Measurements from ENCODE around the gene TMEM131.

TMEM131 gene

DNA sequence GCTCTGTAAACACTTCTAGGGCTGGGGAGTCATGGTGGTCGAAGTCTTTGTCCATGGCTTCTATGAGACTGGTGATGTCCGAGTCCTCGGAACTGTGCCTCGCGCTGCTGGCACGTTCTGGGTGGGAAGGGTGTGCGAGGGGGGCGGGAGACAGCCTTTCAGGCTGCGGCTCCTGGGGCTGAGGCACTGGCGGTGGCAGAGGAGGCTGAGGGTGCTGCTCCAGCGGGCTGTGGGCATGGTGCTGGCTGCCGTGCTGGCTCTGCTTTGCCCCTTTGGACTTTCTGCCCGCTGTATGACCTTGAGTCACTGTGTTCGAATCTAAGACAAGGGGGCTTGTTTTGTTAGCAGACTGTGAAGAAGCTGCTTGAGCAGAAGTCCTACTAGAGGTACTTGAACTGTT lies 203.3 kb downstream of the TMEM131 start:
- no peak for DNase-seq (ENCODE audit: low read depth)
- no peak overlapping the region for H3K4me3 ChIP-seq (ENCODE audit: low read depth, low read length)

DNA sequence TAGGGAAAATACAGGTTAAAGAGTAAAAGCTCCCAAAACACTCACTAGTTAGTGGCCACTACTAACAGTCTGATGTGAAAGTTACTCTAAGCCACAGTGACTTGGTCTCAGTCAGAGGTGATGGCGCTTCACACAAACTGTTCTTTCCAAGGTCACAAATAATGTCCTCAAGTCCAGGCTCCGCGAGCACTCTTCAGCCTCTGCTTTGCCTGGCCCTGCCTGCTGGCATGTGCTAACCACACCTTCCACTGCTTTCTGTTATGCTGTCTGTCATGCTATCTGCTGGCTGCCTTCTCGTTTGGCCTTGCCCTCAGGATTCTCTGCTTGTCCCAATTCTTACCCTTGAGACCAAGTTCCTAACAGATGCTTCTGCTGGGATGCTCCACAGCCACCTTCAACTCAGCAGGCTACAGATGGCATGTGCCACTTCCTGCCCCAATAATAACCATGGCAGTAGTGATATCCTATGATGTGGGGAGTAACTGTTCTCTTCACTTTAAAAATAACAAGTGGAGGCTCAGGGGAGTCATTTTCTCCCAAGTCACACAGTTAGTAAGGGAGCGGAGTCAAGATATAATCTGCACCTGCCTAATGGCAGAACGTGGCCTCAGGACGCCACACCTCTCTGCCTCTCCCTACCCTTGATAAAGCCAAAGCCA lies 206.6 kb downstream of the TMEM131 start:
- H3K4me3 ChIP-seq (ENCODE audit: low read depth, low read length), result no peak overlapping the region
- DNase-seq (ENCODE audit: low read depth), result no peak

DNA sequence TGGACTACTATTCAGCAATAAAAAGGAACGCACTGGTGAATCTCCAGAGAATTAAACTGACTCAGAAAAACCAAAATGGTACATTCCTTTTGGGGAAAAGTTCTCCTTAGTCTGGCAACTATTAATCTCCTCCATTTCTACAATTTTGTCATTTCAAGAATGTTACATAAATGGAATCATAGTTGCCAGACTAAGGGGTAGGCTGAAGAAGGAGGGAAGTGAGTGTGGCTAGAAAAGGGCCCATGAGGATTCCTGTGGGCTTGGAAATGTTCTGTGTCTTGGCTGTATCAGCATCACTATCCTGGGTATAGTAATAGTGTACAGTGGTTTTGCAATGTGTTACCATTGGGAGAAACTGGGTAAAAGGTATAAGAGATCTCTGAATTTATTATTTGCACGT lies 209.9 kb downstream of the TMEM131 start:
- no peak overlapping the region for H3K4me3 ChIP-seq (ENCODE audit: low read depth, low read length)
- DNase-seq (ENCODE audit: low read depth), result no peak

GRCh38 chr2:97784953-97785352 lies 210.8 kb downstream of the TMEM131 start:
- DNase-seq (ENCODE audit: low read depth), result no peak
- H3K4me3 ChIP-seq (ENCODE audit: low read depth, low read length), result no peak overlapping the region

- DNase-seq (ENCODE audit: low read depth), result no peak
- H3K4me3 ChIP-seq (ENCODE audit: low read depth, low read length), result no peak overlapping the region
Measured at GRCh38 chr2:97781981-97782380, 213.8 kb downstream of the TMEM131 start.

DNA sequence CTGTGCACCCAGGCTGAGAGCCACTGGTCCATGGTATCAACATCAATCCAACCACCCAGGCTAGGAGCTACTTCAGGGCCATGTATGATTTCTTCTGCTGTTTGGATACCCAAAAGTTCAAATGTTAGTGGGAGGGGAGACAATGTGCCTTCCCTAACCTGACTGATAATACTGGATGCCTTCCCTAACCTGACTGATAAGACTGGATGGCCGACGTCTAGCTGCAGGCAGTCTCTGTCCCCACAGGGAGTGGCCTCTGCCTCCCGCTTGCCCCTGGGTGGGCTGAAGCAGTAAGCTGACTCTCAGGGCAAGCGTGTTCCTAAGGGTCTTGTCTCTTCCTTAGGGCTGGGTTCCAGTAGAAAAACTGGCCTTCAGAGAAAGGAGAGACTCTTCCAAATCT lies 216.6 kb downstream of the TMEM131 start:
- H3K4me3 ChIP-seq (ENCODE audit: low read depth, low read length), result no peak overlapping the region
- no peak for DNase-seq (ENCODE audit: low read depth)

- no peak for DNase-seq (ENCODE audit: low read depth)
- no peak overlapping the region for H3K4me3 ChIP-seq (ENCODE audit: low read depth, low read length)
Measured at GRCh38 chr2:97775074-97775473, 220.7 kb downstream of the TMEM131 start.

DNA sequence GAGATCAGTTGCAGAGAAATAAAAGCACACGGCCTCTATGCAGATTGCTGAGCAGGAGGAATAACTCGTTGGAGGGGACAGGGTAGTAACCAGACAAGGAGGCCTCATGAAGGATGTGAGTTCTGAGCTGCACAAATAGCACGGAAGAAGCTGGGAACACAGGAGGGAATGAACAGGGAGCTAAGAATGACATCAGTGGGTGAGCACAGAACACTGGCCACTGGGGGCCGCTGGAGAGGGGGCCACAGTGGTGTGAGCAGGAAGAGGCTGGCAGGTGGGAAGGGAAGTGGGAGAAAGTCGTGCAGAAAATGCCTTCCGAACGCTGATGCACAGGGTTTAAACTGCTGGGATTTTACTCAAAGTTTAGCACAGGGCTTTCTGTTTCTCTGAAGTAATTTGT lies 221.3 kb downstream of the TMEM131 start:
- DNase-seq (ENCODE audit: low read depth), result no peak
- no peak overlapping the region for H3K4me3 ChIP-seq (ENCODE audit: low read depth, low read length)

DNA sequence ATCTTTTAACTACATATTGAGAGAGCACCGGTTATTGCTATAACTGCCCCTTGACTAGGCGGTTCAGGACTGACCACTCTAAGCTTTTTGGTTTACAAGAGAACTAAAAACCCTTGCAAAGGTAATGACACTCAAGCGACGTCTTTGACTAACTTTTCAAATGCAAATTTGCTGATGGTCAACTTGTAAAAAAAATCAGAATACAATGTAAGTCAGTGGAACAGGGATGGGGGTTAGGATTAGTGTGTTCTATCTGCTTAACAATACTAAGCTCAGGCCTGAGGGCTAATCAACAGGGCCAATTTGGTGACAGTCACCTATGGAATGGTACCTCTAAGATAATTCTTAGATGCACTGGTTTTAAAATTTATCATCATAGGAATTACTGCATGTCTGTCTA lies 225.3 kb downstream of the TMEM131 start:
- H3K4me3 ChIP-seq (ENCODE audit: low read depth, low read length), result no peak overlapping the region
- DNase-seq (ENCODE audit: low read depth), result no peak

DNA sequence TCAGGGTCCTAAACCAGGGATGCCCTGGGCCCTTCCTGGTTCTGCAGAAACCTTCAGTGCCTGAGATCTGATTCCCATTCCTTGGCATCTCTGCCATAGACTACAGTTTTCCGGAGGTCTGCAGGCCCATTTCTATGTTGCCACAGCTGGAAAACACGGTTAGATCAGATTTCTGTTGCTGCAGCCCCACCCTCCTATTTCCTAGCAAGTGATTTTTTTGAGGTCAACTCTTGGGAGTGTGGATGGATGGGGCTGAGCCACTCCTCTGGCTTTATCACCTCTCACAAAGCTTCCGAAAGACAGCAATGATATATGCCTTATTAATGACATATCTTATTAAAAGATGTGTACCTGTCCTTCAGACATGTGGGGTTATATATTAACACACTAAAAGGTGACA lies 226.0 kb downstream of the TMEM131 start:
- no peak for DNase-seq (ENCODE audit: low read depth)
- no peak overlapping the region for H3K4me3 ChIP-seq (ENCODE audit: low read depth, low read length)

GRCh38 chr2:97769308-97769707 lies 226.4 kb downstream of the TMEM131 start:
- H3K4me3 ChIP-seq (ENCODE audit: low read depth, low read length), result no peak overlapping the region
- DNase-seq (ENCODE audit: low read depth), result no peak

- H3K4me3 ChIP-seq (ENCODE audit: low read depth, low read length), result no peak overlapping the region
- no peak for DNase-seq (ENCODE audit: low read depth)
Measured at GRCh38 chr2:97766567-97766966, 229.2 kb downstream of the TMEM131 start.

- no peak for DNase-seq (ENCODE audit: low read depth)
- no peak overlapping the region for H3K4me3 ChIP-seq (ENCODE audit: low read depth, low read length)
Measured at GRCh38 chr2:97765933-97766332, 229.8 kb downstream of the TMEM131 start.

DNA sequence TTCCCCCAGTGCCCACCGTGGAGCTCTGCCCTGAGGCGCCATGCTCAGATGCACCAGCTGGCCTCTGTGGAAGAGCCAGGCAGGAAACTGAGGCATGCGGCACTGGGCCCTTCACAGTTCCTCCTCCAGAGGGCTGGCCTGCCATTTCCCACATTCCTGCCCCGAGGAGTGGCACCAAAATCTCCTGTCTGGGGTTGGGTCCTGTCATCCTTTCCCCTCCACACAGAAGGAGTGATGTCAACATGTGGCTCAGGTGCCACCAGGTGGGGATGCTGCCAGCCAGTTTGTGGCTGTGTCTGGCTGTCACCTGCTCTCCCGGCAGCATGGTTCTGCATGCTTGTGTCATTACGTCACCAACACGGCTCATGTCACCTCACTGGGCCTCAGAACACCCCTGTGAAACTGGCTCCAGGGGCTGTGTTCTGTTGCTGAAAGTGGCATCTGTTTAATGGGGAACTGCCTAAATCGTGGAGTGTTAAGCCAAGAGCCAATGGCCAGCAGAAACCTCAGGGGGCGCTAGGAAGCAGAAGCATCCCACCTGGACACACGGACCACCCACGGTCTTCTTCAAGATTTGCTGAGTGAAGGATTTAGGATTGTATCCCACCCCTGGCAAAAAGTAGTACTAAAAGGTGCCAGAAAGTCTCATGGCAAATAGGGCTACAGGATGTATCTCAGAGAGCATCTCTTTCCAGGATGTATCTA lies 231.0 kb downstream of the TMEM131 start:
- DNase-seq (ENCODE audit: low read depth), result no peak
- H3K4me3 ChIP-seq (ENCODE audit: low read depth, low read length), result no peak overlapping the region

DNA sequence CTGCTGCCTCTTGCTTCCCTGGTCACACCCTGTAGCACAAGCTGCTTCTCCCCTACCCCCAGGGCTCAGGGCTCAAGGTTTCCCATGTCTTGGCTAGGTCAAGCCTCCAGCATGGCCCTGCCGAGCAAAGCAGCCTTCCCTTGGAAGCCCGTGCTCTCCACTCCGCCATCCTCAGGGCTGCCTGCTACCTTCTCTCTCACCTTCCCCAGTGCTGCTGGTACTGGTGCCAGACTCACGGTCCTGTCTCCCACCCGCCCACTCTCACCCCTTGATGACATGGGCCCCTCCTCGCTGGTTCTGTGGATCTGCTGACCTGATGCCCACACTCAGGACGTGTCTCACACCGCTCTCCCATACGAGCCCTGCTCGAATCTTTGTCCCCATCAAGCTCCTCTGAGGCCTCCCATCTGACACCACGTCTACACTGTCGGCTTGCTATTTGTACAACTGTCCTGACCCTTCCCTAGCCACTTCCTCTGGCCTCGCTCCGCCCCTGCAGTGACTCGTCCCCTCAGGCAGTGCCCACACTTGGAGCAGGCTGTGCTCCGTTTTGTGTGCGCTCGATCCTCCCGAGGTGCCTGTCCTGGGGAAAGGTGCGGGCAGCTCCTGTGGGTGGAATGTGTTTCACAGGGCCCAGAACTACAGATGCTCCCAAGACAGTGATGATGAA lies 232.4 kb downstream of the TMEM131 start:
- DNase-seq (ENCODE audit: low read depth), result no peak
- H3K4me3 ChIP-seq (ENCODE audit: low read depth, low read length), result no peak overlapping the region

- H3K4me3 ChIP-seq (ENCODE audit: low read depth, low read length), result no peak overlapping the region
- DNase-seq (ENCODE audit: low read depth), result no peak
Measured at GRCh38 chr2:97761192-97761591, 234.6 kb downstream of the TMEM131 start.

DNA sequence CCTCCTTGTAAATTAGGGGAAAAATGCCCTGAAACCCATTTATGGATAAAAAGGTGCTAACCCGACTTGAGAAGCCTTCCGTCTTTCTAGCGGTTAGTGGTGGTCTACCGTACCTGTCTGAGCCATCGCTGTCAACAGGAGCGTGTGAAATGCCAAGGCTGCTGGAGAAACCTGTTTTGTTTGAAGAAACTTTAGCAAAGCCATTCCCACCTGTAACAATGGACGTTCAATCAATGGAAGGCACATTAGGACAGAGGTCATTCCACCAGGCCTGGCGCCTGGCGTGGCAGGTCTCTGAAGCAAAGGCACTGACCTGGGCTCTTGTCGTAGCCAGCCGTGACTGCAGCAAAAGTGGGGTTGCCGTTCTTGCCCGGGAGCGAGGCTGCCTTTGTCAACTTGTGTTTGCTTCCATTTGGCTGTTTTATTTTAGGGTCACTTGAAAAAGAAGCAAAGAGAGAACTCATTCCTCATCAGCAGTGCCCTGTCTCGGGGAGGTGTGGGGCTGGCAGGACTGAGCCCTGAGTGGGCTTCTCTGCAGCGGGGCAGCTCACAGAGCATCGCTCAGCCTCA lies 235.2 kb downstream of the TMEM131 start:
- DNase-seq (ENCODE audit: low read depth), result no peak
- no peak overlapping the region for H3K4me3 ChIP-seq (ENCODE audit: low read depth, low read length)

DNA sequence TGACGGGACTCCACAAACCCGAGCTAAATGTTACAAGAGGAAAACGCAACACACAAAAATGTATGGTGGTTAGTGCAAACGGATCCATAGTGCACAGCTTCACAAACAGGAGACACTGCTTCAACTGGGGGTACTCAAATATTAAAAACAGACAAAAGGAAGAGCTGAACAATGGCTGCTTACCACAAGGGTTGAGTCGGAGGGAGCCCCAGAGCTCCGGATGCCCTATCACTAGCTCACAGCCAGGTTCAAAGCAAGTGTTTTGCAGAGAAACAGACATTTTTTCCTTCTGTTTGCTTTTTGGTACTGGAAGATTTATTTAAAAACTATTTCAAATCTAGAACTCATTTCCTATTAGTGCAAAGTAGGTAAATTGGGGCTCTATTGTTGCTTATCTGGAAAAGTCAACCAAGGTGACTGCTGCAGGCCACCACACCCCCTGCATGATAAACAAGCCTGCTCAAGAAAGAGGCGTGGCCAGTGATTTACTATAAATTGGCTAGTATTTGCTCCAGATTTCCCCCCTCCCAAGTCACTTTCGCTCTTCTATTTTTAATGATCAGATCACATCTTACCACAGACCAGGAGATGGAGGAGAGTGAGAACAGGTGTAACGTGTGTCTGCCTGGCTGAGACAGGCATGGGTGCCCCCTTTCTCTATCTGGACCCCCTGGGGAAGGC lies 235.9 kb downstream of the TMEM131 start:
- DNase-seq (ENCODE audit: low read depth), result no peak
- no peak overlapping the region for H3K4me3 ChIP-seq (ENCODE audit: low read depth, low read length)

GRCh38 chr2:97758131-97758705 lies 237.5 kb downstream of the TMEM131 start:
- no peak overlapping the region for H3K4me3 ChIP-seq (ENCODE audit: low read depth, low read length)
- DNase-seq (ENCODE audit: low read depth), result no peak

GRCh38 chr2:97757062-97757461 lies 238.7 kb downstream of the TMEM131 start:
- no peak for DNase-seq (ENCODE audit: low read depth)
- no peak overlapping the region for H3K4me3 ChIP-seq (ENCODE audit: low read depth, low read length)

All from skeletal muscle cell (primary cell).